AG20443 (cell line): ENCODE measurements around the gene MACROH2A1.
A peak's percentile ranks its signal among the peaks of the same experiment; 100 is the strongest.

Source experiments
- DNase-seq: peaks from one replicate; pipeline ENCODE4 v3.0.0; 2012; ENCODE audit warnings: low spot score, mixed read lengths

MACROH2A1 gene

GRCh38 chr5:135313946-135314345 lies 85.1 kb downstream of the MACROH2A1 start:
- peak; percentile 3 for DNase-seq

DNA sequence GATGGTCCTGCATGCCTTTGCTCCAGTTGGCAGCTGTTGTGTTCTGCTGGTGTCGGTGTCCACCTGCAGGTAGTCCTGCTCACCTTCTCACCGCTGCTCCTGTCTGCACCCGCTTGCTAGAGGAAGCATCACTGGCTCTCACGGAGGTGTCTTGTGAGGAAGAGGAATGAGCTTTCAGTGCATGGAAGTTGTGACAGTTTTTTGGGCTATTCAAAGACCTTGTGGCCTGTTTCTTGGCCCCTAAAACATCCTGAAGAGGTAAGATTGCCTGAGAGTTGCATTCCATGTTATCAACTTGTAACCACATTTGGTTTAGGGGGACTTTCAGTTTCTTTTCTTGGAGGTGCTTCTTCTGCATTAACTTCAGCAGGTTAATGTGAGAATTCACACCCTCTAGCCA lies 85.6 kb downstream of the MACROH2A1 start:
- no peak for DNase-seq

DNA sequence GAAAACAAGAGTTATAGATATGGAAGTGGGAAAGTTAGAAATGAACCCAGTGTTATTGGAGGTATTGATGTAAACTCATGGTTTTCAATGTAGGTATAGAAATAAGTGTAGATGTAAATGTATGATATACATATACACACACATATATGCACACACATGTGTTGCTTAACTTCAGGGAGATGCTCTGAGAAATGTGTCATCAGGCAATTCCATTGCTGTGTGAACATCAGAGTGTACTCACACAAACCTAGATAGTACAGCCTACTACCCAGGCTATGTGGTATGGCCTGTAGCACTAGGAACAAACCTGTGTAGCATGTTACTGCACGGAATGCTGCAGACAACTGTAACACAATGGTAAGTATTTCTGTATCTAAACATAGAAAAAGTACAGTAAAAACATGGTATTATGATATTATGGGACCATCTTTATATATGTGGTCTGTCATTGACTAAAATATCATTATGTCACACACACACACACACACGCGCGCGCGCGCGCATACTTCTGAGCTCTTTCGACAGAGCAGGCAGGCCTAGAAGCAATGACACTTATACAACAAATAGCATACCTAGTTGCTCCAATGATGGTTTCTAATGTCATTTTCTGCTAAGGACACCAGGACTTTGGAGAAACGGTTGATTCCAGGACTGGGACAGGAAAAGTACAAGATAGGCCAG lies 86.6 kb downstream of the MACROH2A1 start:
- DNase-seq = no peak

GRCh38 chr5:135310328-135310989 lies 88.6 kb downstream of the MACROH2A1 start:
- DNase-seq = peak; percentile 16

GRCh38 chr5:135309391-135310327 lies 89.4 kb downstream of the MACROH2A1 start:
- DNase-seq = peak; percentile 13

DNA sequence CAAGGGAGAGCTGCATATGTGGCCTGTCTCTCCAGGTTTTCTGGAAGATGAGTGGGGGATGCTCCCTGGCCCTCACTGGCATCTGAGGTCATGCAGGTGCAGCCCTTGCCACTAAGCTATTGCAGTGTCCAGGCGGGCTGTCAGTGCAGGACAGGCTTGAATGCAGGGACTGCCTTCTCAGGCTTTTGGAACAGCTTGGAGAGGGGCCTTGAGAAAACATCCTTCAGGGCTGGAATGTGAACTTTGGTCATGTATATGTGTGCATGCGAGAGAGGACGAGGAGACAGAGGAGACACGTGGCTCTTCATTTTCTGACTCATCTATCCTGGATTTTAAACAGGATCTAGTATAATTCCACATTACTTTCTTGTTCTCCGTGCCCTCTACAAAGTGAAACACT lies 90.3 kb downstream of the MACROH2A1 start:
- peak; percentile 19 for DNase-seq

DNA sequence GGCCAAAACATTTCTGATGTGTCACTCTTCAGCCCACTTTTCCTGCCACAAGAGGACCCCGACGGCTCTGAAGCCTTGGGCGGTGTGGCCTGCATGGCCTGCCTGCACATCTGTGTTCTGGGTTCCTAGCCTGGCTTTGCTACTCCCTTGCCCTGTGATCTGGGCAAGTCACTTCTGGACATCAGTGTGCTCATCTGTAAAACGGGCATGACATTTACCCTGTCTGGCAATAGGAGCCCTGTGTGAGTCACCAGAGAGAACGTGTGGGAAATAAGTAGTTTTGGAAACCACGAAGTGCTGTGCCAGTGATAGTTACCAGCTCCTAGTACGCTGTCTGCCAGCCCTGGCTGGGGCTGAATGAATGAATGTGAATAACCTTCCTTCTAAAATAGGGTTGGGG lies 90.8 kb downstream of the MACROH2A1 start:
- peak; percentile 20 for DNase-seq

- DNase-seq = peak; percentile 4
Measured at GRCh38 chr5:135307143-135307903, 91.7 kb downstream of the MACROH2A1 start.

DNA sequence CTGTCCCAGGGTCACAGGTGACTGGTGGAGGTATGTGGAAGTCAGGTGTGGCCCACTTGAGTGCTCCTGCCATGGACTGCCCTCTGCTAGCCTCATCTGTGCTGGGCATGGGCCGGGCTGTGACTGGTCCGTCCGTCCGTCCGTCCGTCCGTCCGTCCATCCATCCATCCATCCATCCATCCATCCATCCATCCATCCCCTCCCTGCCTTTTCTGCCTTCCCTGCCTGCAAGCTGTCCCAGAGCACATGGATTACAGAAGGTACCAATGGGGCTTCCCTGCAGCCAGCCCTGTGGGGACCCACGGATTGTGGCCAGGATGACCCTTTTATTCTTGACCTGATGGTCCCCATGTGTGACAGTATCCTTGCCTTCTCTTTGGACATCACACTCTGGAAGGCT lies 92.5 kb downstream of the MACROH2A1 start:
- peak; percentile 3 for DNase-seq

- peak; percentile 5 for DNase-seq
Measured at GRCh38 chr5:135304352-135305221, 94.4 kb downstream of the MACROH2A1 start.

DNA sequence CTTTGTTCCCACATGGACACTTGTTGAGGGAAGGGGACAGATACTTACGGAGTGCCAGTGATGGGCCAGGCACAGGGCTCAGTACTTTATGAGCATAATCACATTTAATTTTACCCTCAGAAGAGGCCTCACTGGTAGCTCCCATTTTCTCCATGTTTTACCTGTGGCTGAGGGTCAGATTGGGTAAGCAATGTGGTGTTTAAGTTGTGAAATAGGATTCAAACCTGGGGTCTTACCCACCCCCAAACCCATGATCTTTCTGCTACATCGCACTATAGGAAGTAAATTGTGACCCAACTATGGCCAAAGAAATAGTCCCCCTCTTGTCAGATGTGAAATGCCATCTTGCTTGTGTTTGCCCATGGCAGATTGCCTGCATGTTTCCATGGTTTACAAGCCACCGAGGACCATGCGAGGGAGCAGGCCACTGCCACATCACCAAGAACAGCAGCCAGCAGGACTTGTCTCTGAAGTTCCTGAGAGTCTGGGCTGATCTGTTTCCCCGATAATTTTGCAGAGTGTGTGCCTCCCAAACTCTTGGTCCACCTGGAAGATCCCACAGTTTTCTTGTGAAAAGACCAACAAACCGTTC lies 95.4 kb downstream of the MACROH2A1 start:
- peak; percentile 8 for DNase-seq

DNA sequence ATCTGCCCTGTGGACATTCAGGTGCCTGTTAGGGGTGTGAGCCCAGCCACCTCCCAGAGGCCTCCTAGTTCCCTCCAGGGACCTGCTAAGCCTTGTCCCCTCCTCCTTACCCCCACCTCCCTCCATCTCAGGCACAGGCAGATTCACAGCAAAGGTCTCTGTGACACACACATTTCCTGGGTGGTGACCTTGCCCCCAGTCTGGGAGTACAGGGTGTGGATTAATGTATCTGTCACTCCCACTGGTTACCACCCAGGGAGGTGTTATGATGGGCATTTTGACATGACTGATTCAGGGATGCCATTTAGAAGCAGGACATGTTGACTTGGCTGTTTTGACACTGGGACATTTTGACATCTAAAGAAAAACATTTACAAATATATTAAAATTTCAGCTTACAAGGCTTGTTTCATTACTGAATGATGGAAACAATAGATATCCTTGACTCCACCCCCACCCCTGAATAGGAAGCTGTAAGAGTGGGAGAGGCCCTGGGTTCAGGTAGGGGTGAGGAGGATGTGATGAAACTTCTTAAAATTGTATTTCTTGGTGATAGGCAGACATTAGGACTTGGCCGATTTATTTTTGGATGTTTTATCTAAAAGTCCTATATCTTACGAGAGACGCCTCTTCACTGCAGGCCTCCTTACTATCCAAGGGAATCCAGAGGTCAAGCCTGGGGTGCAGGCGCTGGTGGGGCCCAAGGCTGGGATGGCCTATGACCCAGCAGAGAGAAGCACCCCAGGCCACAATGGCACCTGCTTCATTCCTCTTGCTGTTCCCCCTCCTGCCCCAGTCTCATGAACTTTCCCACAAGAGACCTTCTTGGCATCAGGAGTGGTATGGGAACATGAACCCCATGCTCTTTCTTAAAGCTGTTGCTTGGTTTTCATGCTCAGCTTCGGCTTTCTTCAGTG lies 101.9 kb downstream of the MACROH2A1 start:
- DNase-seq = no peak

- no peak for DNase-seq
Measured at GRCh38 chr5:135295852-135296251, 103.2 kb downstream of the MACROH2A1 start.

DNA sequence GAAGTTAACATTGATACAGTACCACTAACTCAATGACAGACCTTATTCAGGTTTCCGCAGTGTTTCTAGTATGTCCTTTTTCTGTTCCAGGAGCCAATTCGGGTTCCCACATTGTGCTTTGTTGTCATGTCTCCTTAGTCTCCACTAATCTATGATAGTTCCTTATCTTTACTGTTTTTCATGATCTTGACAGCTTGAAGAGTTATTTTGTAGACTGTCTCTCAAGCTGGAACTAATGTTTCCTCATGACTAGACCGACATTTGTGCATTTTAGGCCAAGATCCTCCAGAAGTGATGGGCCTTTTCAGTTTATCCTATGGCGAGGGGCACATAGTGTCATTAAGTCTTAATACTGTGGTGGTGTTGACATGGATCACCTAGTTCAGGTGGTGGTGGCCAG lies 104.2 kb downstream of the MACROH2A1 start:
- no peak for DNase-seq

GRCh38 chr5:135289651-135290050 lies 109.4 kb downstream of the MACROH2A1 start:
- DNase-seq = no peak

DNA sequence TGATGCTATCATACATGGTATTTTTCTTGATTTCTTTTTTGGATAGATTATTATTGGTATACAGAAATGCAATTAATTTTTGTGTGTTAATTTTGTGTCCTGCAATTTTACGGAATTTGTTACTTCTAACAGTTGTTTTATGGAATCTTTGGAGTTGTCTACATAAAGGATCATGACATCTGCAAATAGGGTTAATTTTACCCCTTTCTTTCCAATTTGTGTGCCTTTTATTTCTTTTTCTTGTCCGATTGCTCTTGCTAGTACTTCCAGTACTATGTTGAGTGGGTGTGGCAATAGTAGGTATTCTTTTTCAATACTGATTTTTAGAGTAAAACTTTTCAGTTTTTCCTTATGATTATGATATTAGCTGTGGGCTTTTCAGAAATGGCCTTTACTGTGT lies 111.5 kb downstream of the MACROH2A1 start:
- DNase-seq = no peak
